Esophagus (tissue), 2 donors: ENCODE measurements around the gene COLGALT1. TPM values are rescaled to one million over a fixed set of nuclear protein-coding genes. Genes with fewer than 3 reads are reported as not detected.
A peak's percentile ranks its signal among the peaks of the same experiment; 100 is the strongest.
"Not testable (repeated sequence)": the region's sequence is repeated elsewhere in the genome, so short reads cannot be mapped to it uniquely, and the experiment has no call there.

Source experiments
- H3K27ac ChIP-seq, 2 donors: one replicate each; pipeline ENCODE4 v1.5.1; 2013; ENCODE audit warnings: low read depth in 2 of 2, mild to moderate bottlenecking in 2 of 2, inconsistent platforms in 1 of 2, low read length in 1 of 2, moderate library complexity in 1 of 2
- H3K27me3 ChIP-seq, 2 donors: one replicate each; pipeline ENCODE4 v1.6.1; 2013; ENCODE audit warnings: low read length in 2 of 2, control low read depth in 1 of 2, mild to moderate bottlenecking in 1 of 2; ENCODE audit not compliant: insufficient read depth in 2 of 2, control insufficient read depth in 1 of 2
- H3K36me3 ChIP-seq, 2 donors: one replicate each; pipeline ENCODE4 v1.6.1; 2013; ENCODE audit warnings: low read length in 1 of 2; ENCODE audit not compliant: control insufficient read depth in 2 of 2, insufficient read depth in 2 of 2
- H3K4me1 ChIP-seq, 2 donors: one replicate each; pipeline ENCODE4 v1.6.1; 2013; ENCODE audit warnings: low read length in 1 of 2; ENCODE audit not compliant: control insufficient read depth in 2 of 2, insufficient read depth in 2 of 2
- H3K4me3 ChIP-seq, 2 donors: one replicate each; pipeline ENCODE4 v1.5.1; 2013; ENCODE audit warnings: low read length in 2 of 2, mild to moderate bottlenecking in 2 of 2, low read depth in 1 of 2, moderate library complexity in 1 of 2
- H3K9me3 ChIP-seq, 2 donors: one replicate each; pipeline ENCODE4 v1.6.1; 2013; ENCODE audit warnings: mild to moderate bottlenecking in 2 of 2, low read depth in 1 of 2, low read length in 1 of 2, moderate library complexity in 1 of 2; ENCODE audit not compliant: control insufficient read depth in 2 of 2, insufficient read depth in 1 of 2
- WGBS, 2 donors: extraction: QIAGEN DNeasy Blood & Tissue Kit; methylation state at CpG; one replicate each; pipeline ENCODE4 v1.1.7; 2013; 5-methylcytosine and 5-hydroxymethylcytosine counted together
- polyA plus RNA-seq, 2 donors: library from polyadenylated mRNA; stranded (reverse); fragments of 200-250 nt; gene quantifications; one replicate each; pipeline ENCODE4 v1.2.3, GENCODE V29; 2013
- donor health status: healthy with polysubstance abuse.
- donor health status: Bipolar disorder and iron deficiency.

Gene COLGALT1
- polyA plus RNA-seq, 2 donors: 23.6 to 24.8 TPM

DNA sequence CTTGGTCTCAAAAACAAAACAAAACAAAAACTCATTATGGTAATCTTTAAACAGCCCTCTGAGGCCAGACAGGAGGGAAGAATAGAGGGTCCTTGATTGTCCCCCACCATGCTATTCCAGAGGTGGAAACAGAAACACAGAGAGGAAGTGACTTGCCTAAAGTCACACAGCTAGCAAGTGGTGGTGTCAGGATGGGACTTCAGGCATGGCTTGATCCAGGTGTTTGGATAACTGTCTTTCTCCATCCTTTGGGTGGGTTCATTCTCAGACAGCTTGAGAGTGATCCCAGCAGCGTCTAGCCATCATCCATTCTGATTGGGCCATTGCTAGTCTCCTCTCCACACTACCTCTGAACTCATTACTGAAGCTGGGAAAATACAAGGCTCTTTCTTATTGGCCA is 12.5 kb downstream of the COLGALT1 start:
- Histone ChIP-seq H3K36me3 (peaks cover 5 to 23% of the 10 kb centered on the region in 2 donors), H3K4me3 (no peak overlapping the region), H3K27ac (no peak overlapping the region), H3K9me3 (no peaks in the 10 kb centered on the region), H3K4me1 (no peaks in the 10 kb centered on the region), H3K27me3 (no peaks in the 10 kb centered on the region)
- WGBS, 2 donors: 88 to 100% methylated on average over 1 of the region's 1 CpG

DNA sequence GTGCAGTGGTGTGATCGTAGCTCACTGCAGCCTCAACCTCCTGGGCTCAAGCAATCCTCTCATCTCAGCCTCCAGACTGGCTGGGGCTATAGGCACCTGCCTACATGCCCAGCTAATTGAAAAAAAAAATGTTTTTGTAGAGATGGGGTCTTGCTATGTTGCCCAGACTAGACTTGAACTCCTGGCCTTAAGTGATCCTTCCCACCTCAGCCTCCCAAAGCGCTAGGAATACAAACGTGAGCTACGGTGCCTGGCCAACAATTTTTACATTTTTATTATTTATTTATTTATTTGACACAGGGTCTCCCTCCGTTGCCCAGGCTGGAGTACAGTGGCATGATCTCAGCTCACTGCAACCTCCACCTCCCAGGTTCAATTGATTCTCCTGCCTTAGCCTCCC is 14.8 kb downstream of the COLGALT1 start:
- H3K27ac ChIP-seq, H3K4me3 ChIP-seq, H3K27me3 ChIP-seq, H3K4me1 ChIP-seq, H3K9me3 ChIP-seq: not testable (repeated sequence)
- H3K36me3 ChIP-seq: peaks cover 5 to 23% of the 10 kb centered on the region in 2 donors
- WGBS, 2 donors: 96 to 97% methylated on average over 5 of the region's 5 CpGs

DNA sequence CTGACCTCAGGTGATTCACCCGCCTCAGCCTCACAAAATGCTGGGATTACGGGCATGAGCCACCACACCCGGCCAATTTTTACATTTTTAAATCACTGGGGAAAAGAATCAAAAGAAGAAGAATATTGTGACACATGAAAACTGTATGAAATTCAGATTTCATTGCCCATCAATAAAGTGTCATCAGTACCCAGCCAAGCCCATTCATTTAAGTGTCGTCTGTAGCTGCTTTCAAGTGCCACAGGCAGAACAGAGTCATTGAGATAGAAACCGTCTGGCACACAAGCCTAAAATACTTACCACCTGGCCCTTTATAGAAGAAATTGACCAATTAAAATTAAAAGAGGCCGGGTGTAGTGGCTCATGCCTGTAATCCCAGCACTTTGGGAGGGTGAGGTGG is 15.3 kb downstream of the COLGALT1 start:
- no peaks in the 10 kb centered on the region for H3K4me1 ChIP-seq
- no peak overlapping the region for H3K27ac ChIP-seq
- peaks cover 5 to 23% of the 10 kb centered on the region in 2 donors for H3K36me3 ChIP-seq
- H3K9me3 ChIP-seq: no peaks in the 10 kb centered on the region
- 87 to 91% methylated on average over 6 of the region's 6 CpGs for WGBS, 2 donors
- H3K27me3 ChIP-seq: no peaks in the 10 kb centered on the region
- H3K4me3 ChIP-seq: no peak overlapping the region

DNA sequence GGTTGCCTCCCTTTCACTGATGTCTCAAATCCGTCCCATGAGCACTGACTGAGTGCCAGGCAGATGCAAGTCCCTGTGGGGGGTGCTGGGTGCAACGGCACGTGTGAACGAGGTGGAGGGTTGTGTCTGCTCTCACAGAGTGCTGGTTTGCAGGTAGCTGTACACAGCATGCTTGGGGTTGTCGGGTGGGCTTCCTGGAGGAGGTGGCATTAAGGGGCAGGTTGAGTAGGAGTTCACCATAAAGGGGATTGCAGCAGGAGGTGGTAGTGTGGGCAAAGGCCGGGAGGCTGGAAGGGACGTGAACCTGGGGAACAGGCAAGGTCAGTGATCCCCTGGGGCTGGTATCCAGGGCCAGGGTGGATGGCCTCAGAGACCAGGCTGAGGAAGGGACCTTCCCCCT is 17.2 kb downstream of the COLGALT1 start:
- H3K4me3 ChIP-seq: no peak overlapping the region
- no peaks in the 10 kb centered on the region for H3K9me3 ChIP-seq
- H3K36me3 ChIP-seq: peaks cover 5 to 25% of the 10 kb centered on the region in 2 donors
- WGBS, 2 donors: 93 to 95% methylated on average over 7 of the region's 7 CpGs
- H3K4me1 ChIP-seq: no peaks in the 10 kb centered on the region
- no peak overlapping the region for H3K27ac ChIP-seq
- no peaks in the 10 kb centered on the region for H3K27me3 ChIP-seq

DNA sequence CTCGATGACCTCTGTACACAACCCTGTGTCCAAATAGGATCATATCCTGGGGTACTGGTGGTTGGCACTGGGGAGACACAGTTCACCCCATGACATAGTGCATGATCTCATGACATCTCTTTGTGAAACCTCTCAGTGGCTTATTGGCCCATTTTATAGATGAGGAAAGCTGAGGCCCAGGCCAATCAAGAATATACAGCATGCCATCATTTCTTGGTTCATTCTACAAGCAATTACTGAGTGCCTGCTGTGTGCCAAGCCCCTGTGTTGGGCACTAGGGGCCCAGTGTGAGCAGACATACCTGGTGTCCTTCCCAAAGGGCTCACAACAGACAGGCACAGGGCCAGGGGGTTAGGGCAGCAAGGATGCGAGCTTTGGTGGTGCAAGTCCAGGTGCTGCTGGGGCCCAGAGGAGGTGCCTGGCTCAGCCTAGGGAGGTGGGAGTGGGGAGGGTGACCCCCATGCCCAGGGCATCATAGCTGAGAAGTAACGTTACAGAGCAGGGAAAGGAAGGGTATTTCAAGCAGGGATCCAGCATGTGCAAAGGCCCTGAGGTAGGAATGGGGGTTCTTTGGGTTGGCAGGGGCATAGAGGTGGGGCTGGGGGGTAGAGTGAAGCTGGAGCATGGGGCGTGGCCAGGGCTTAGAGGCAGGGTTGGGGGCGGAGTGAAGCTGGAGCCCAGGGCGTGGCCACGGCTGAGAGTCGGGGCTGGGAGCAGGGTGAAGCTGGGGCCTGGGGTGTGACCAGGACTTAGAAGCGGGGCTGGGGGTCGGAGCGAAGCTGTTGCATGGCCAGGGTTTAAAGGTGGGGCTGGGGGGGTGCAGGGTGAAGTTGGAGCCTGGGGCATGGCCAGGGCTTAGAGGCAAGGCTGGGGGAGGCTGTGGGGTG is 20.7 kb downstream of the COLGALT1 start:
- WGBS, 2 donors: 90 to 91% methylated on average over 11 of the region's 11 CpGs
- H3K27ac ChIP-seq: no peak overlapping the region
- peaks cover 8 to 32% of the 10 kb centered on the region in 2 donors for H3K36me3 ChIP-seq
- no peaks in the 10 kb centered on the region for H3K27me3 ChIP-seq
- peaks cover 0 to 9% of the 10 kb centered on the region in 2 donors for H3K4me1 ChIP-seq
- peaks cover 0 to 4% of the 10 kb centered on the region in 2 donors for H3K9me3 ChIP-seq
- H3K4me3 ChIP-seq: no peak overlapping the region

DNA sequence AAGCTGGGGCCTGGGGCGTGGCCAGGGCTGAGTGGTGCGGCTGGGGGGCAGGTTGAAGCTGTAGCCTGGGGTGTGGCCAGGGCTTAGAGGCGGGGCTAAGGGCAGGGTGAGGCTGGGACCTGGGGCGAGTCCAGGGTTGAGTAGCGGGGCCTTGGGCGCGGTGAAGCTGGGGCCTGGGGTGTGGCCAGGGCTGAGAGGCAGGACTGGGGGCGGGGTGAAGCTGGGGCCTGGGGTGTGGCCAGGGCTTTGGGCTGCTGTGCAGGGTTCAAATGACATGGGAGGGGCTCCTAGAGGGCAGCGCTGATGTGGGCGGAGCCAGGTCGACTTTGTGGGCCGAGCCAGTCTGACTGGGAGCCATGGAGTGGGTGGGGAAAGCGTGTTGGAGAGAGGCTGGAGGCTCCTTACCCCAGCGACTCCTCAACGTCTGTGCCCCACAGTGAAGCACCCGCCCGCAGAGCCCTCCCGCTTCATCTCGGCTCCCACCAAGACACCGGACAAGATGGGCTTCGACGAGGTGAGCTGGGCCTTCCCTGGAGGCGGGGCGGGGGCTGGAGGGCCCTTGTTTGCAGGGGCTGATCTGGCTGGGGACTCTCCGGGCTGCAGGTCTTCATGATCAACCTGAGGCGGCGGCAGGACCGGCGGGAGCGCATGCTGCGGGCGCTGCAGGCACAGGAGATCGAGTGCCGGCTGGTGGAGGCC is 21.5 kb downstream of the COLGALT1 start:
- Histone ChIP-seq H3K27ac (no peak overlapping the region), H3K36me3 (peaks cover 13 to 37% of the 10 kb centered on the region in 2 donors), H3K4me1 (peaks cover 0 to 9% of the 10 kb centered on the region in 2 donors), H3K27me3 (no peaks in the 10 kb centered on the region), H3K9me3 (peaks cover 0 to 4% of the 10 kb centered on the region in 2 donors), H3K4me3 (no peak overlapping the region)
- 78 to 80% methylated on average over 34 of the region's 34 CpGs for whole genome bisulfite sequencing, 2 donors

DNA sequence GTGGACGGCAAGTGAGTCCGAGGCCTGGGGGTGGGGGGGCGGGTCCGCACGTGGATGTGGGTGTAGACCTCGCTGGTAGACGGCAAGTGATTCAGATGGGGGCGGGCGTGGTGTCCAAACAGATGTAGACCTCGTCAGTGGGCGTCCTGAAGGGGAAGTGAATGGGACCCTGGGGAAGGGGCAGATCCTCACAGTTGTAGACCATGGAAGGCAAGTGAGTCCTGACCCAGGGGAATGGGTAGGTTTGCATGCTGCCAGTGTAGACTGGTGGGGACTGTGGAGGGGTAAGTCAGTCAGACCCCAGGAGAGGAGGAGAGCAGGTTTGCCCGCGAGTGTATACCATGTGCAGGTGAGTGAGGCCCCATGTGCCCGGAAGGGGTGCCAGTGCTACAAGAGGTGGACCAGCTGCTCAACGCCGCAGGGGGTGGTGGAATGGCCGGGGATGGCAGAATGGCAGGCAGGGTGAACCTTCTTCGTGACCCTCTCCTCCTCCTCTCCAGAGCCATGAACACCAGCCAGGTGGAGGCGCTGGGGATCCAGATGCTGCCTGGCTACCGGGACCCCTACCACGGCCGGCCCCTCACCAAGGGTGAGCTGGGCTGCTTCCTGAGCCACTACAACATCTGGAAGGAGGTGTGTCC is 22.1 kb downstream of the COLGALT1 start:
- H3K27me3 ChIP-seq: no peaks in the 10 kb centered on the region
- peaks cover 0 to 9% of the 10 kb centered on the region in 2 donors for H3K4me1 ChIP-seq
- peaks cover 0 to 4% of the 10 kb centered on the region in 2 donors for H3K9me3 ChIP-seq
- H3K27ac ChIP-seq: no peak overlapping the region
- peaks cover 14 to 37% of the 10 kb centered on the region in 2 donors for H3K36me3 ChIP-seq
- no peak overlapping the region for H3K4me3 ChIP-seq
- WGBS, 2 donors: 85% methylated on average over 21 to 22 of the region's 22 CpGs

DNA sequence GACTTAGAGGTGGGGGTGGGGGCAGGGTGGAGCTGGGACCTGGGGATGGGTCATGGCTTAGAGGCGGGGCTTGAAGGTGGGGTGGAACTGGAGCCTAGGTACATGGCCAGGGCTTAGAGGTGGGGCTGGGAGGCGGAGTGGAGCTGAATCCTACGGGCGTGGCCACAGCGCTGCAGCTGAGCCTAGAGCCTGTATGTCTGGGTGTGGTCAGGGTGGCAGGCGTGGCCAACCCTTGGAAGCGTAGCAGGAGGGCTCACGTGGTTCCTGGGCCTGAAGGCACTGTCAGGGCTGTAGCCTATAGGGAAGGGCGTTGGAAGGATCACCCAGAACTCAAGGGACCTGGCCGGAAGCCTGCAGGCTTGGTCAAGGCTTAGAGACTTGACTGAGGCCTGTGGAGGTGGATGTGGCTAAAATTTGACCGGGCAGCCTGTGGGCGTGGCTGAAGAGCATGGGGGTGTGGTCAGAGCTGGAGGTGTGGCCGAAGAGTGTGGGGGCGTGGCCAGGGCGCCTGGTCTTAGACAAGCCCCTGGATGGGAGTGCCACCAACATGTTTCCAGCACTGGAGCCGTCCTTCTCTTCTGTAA is 24.3 kb downstream of the COLGALT1 start:
- Histone ChIP-seq H3K27me3 (no peaks in the 10 kb centered on the region), H3K27ac (peak overlapping the region; percentile 8 to 50), H3K36me3 (peaks cover 15 to 34% of the 10 kb centered on the region in 2 donors), H3K9me3 (peaks cover 0 to 4% of the 10 kb centered on the region in 2 donors), H3K4me1 (peaks cover 0 to 9% of the 10 kb centered on the region in 2 donors), H3K4me3 (no peak overlapping the region)
- 50 to 52% methylated on average over 16 of the region's 16 CpGs for WGBS, 2 donors

DNA sequence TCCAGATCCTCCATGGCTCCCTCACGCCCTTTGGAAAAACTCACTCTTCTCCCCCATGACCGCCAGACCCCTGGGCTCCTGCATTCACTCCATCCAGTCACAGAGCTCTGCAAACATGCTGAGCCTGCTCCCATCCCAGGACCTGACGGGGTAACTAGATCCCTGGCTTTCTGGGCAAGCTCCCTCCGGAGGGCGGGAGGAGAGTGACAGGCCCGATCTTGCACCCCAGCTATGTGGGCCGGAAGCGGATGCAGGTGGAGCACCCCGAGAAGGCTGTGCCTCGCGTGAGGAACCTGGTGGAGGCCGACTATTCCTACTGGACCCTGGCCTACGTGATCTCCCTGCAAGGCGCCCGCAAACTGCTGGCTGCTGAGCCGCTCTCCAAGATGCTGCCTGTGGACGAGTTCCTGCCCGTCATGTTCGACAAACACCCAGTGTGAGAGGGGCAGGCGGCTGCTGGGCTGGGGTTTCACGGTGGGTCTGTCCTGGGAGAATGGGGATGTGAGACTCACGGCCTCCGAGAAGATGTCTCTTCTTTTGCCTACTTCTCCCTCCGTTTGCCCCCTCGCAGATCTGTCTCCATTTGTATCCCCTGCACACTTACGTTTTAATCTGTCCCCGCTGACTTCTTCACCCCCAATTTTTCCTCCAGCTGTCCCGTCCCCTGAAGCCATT is 25.2 kb downstream of the COLGALT1 start:
- H3K9me3 ChIP-seq: peaks cover 0 to 4% of the 10 kb centered on the region in 2 donors
- no peak overlapping the region for H3K27ac ChIP-seq
- H3K4me1 ChIP-seq: peaks cover 0 to 9% of the 10 kb centered on the region in 2 donors
- WGBS, 2 donors: 72 to 84% methylated on average over 28 of the region's 28 CpGs
- H3K36me3 ChIP-seq: peaks cover 15 to 34% of the 10 kb centered on the region in 2 donors
- no peak overlapping the region for H3K4me3 ChIP-seq
- no peaks in the 10 kb centered on the region for H3K27me3 ChIP-seq
